GM18526 (cell line): ENCODE data around the gene HSD17B12.

Source experiments
- POLR2A ChIP-seq: IDR thresholded peaks from 3 replicates; pipeline ENCODE4 v1.6.1; 2011; ENCODE audit not compliant: insufficient read length; ENCODE audit errors: extremely low read depth

HSD17B12 gene

GRCh38 chr11:43872995-43873394 lies 192.5 kb downstream of the HSD17B12 start:
- no peak for TF ChIP-seq POLR2A

DNA sequence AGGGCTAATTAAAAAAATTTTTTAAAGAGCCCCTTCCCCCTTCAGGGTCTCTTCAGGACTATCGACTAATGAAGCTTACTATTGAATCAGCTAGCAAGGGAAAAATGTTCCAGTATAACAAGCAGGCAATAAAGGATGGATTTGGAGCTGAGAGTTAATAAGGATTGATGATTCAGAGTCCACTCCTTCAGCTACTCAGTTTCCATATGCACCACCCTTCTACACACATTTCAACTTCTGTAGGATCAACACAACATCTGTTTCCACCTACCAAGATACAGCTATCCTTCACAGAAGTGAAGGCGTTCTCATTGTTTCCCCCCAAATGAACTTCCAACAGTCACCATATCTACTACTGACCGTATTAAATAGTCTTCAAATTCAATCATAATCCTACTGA lies 193.5 kb downstream of the HSD17B12 start:
- no peak for TF ChIP-seq POLR2A

DNA sequence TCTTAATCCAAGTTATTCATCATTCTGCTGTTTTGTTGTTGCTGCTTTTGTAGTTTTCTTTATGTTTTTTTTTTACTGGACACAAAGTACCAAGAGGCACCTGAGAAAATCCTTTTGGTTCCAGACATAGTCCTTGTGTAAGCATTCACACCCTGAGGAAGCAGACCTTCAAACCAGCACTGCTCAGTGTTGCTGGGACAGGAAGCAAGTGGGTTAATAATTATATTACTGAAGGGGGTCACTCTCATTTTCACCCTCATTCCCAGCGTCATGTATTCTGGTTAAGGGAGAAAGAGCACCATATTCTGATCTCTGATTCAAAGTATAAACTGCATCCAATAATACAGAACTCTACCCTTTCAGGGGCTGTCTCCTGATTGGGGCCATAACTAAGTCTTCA lies 194.2 kb downstream of the HSD17B12 start:
- TF ChIP-seq POLR2A = no peak

DNA sequence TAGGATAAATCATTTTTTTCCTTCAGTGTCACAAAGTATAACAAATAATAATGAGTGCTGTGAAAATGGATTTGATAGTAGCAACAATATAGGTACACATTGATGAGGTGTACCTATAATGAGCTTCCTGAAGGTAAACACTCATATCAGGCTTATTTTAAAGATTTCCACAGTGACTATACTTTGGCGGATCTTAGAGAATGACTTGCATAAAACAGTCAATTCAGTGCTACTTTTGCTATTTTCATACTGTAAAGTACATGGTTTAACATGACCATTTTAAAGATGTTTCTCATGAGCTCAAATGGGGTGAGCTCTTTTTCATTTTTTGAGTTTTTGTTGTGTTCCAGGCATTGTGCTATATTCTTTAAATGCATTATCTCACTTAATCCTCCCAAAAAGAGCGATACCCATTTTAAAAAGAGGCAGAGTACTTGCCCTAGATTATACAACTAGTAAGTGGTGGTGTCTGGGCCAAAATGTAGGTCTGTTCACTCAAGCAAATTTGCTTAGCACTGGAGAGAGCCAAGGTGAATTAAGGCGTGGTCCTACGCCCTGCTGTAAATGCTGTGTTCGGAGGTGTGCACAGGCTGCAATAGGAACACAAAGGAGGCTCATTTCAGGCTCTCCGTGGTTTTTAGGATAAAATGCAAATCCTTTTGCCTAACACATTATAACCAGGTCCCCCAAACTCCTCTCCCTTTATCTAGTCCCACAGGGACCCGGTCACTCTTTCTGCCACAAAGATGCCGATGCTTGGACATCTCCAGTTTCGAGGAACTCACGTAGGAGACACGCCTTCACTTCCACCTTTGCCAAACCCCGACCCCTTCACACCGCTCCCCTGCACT lies 199.5 kb downstream of the HSD17B12 start:
- TF ChIP-seq POLR2A = no peak

GRCh38 chr11:43880640-43881159 lies 200.2 kb downstream of the HSD17B12 start, which contains the start of gene ALKBH3:
ALKBH3 (plus strand) TSS chr11:43880831; CDS start chr11:43882653, 1,822 bp downstream.
- TF ChIP-seq POLR2A = peak; percentile 73

GRCh38 chr11:43892851-43893250 lies 212.3 kb downstream of the HSD17B12 start:
- no peak for TF ChIP-seq POLR2A

GRCh38 chr11:43894546-43894945 lies 214.0 kb downstream of the HSD17B12 start:
- TF ChIP-seq POLR2A = no peak

DNA sequence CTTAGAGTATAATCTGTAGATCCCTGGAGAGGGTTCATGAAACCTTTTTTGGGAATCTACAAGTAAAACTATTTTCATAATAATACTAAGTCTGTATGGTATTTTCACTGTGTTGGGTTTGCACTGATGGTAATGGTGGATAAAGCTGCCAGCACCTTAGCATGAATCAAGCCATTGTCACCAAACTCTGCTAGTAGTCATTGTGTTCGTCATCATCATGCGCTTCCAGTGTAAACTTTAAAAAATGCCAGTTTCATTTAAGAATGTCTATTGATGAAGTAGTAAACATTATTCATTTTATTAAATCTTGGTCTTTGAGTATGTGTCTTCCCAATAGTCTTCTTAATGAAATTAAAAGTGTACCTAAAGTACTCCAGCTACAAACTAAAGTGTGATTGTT lies 215.1 kb downstream of the HSD17B12 start:
- TF ChIP-seq POLR2A = no peak

- TF ChIP-seq POLR2A = no peak
These were observed 218.0 kb downstream of the HSD17B12 start for GRCh38 chr11:43898574-43898973.

DNA sequence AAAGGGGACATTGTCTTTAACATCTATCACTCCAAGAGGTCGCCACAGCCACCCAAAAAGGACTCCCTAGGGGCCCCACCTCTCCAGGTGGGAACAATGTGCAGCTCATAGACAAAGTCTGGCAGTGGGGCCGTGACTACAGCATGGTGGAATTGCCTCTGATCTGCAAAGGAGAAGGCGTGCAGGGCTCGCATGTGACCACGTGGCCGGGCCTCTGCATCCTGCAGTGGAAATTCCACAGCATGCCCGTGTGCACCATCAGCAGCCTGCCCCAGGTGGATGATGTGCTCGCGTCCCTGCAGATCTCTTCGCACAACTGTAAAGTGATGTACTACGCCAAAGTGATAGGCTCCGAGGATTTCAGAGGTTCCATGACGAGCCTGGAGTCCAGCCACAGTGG lies 218.6 kb downstream of the HSD17B12 start:
- TF ChIP-seq POLR2A = no peak

DNA sequence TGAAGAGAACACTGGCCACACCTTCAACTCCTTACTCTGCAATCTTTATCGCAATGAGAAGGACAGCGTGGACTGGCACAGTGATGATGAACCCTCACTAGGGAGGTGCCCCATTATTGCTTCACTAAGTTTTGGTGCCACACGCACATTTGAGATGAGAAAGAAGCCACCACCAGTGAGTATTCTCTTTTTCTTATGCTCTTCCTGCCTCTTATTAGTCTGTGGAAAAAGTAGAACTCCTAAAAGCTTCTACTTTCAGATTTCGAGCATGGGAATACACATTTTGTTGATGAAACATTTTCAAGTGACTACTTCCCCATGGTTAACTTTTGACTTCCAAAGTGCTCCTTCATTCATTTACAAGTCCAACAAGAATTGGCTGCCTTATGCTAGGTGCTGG lies 221.0 kb downstream of the HSD17B12 start:
- TF ChIP-seq POLR2A = no peak

DNA sequence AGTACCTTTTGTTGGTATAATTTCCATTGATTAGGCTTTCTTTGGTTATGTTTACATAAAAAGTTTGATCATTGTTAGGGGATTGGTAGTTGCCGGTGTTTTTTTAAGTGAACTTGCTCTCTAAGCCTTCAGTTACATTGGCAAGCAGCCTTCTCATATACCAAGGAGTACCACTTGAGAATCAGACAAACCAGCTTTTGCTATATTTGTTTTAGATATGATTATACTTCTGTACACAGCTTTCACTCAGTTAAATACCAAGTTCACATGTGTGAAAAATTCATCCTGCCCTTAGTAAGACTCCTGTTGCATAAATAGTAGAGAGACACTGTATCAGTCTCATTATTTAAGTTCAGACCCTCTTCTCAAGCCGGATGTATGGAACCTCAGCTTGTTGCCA lies 222.5 kb downstream of the HSD17B12 start:
- no peak for TF ChIP-seq POLR2A

GRCh38 chr11:43903969-43904368 lies 223.4 kb downstream of the HSD17B12 start:
- TF ChIP-seq POLR2A = no peak

- TF ChIP-seq POLR2A = no peak
These were observed 224.4 kb downstream of the HSD17B12 start for GRCh38 chr11:43904742-43905535.

- TF ChIP-seq POLR2A = no peak
These were observed 225.3 kb downstream of the HSD17B12 start for GRCh38 chr11:43905813-43906241.
